NCI-H524 treated with DMSO at 0.1 percent for 48 hours (cell line): ENCODE results near the gene DMRTB1.
"Not testable (repeated sequence)": the region's sequence is repeated elsewhere in the genome, so short reads cannot be mapped to it uniquely, and the experiment has no call there.

Experiments used
- DNase-seq: peaks from one replicate; lab custom pipeline; 2025; lab: John Stamatoyannopoulos, UW

DMRTB1 gene

DNA sequence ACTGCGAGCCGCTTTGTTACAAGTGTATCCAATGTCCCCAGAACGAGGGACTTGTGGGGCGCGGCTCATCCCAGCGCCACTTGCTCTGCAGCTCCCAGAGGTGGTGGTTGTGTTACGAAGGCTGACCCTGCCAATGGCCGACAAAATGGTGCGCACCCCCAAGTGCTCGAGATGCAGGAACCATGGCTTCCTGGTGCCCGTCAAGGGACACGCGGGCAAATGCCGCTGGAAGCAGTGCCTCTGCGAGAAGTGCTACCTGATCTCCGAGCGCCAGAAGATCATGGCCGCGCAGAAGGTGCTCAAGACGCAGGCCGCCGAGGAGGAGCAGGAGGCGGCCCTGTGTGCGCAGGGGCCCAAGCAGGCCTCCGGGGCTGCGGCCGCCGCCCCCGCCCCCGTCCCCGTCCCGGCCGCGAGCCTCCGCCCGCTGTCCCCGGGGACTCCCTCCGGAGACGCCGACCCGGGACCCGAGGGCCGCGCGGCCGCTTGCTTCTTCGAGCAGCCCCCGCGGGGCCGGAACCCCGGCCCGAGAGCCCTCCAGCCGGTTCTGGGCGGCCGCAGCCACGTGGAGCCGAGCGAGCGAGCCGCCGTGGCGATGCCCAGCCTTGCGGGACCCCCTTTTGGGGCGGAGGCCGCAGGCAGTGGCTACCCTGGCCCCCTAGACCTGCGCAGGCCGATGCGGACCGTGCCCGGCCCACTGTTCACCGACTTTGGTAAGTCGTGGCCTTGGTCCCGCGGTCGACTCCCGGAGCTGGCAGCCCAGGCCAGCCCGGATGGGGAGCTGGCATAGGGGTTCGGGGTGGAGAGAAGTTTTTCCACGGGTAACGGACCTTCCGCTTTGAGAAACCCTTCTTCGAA, at the start of gene DMRTB1:
Gene DMRTB1 (plus strand): TSS at position 79 of the 855 bp plus-strand sequence. CDS start 55 bp downstream, at position 134.
- DNase-seq = no peak

DNA sequence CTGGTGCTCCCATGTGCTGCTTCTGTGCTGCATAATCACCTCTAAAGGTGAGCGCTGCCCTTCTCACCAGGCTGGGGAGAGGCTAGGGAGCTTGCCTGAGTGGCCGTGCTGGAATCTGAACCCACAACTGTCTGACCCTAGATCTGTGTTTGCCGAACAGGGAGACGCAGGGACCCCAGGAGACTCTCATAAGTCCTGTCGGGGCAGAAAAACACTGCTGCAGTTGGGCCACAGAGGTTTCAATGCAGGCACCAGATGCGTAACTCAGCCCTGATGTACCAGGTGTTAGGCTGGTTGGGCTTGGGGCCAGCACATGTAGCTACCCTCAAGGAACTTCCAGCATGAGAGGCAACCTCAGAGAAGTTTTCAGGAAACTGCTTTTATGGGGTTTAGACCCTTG, 49.5 kb upstream of the DMRTB1 start:
- DNase-seq = no peak

DNA sequence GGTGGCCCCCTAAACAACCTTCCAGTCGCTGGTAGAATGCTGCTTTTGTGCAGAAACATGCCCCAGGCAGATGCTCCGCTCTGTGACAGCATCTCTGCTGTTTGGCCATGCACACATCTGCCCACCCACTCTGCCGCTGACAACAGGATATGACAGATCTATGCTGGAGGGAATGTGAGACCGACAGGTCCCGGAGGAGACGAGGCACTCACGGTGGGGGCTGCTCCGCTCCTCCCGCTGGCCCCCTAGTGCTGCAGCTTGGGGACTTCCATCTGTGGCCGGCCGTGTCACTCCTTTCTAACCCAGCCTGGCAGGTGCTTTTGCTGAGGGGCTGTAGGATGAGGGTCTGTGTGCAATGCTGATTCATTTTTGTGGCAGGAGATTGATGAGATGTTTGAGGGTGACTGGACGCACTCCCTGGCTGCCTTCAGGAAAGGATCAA, 49.1 kb upstream of the DMRTB1 start:
- no peak for DNase-seq

DNA sequence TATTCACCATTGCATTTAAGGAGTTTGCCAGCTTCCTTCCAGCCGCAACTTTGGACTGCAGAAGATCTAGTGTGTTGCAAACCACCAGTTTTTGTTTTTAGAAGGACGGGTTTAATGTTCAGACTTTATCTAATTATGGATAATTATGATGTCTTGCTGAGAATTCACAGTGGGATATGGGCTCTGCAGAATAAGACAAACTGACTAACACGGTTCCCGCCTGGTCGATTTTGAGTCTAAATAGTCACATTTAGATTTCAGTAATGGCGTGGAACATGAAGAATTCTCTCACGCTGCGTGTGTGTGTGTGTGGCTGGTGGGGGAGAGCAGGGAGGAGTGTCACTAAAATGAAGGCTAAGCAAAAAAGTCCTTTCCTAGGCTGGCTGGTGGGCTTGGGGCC, 48.5 kb upstream of the DMRTB1 start:
- no peak for DNase-seq

DNA sequence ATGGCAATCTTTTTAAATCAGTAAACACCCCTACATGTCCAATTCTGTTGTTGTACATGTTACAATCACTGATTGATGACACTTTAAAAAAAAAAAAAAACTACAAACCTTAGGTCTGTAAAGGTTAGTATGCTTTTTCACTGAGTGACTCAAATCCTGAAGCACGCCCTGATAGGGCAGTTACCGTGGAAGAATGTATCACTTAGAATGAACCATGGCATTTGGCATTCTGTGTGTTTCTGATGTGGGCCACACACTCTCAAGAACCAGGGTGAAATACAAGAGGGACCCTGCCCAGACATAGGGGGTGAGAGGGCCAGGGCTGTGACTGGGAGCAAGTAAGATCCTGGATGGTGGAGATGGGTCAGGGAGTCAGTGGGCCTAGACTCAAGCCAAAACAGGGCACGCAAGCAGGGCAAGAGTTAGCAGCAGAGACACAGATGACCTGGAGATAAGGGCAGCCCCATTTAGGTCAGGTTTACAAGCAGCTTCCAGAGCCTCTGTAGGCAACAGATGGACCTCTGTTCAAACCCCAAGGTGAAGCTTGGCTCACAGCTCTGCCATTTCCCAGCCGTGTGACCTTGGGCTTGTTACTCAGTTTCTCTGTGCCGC, 47.6 kb upstream of the DMRTB1 start:
- no peak for DNase-seq

DNA sequence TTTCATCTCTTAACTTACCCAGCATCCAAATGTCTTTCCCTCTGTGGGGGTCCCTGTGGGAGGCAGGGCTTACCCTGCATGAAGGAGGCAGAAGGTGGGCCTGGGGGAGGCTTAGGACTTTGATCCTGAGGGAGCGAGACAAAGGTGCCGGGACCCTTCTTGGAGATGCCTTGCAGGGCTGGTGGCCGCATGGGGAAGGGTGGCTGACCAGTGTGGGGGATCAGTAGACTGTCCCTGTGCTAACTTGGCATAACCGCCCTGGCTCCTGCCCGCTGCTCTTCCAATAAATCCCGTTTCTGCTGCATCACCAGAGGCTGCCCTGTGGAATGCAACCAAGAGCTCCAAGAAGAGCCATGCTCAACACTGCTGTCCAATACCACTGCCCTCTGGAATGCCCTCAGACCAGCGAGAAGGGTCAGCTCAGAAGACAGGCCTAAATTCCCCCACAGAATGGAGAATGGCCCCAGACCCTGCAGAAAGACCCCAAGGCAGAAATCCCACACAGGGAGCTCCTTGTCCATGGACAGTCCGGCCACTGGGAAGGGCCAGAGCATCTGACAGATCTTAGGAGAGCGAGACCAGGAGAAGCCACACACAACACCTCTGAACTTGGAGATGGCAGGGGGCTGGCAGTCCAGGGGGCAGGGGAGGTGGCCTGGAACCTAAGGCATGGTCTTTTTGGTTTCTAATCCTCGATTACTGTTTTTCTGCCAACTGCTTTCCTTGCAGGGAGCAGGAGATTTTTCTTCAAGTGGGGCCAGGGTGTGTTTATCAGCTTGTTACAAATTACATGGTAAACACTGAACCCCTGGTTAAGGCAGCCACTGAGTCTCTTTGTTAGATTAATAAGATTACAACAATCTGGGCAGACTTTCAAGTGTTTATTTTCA, 46.7 kb upstream of the DMRTB1 start:
- no peak for DNase-seq

DNA sequence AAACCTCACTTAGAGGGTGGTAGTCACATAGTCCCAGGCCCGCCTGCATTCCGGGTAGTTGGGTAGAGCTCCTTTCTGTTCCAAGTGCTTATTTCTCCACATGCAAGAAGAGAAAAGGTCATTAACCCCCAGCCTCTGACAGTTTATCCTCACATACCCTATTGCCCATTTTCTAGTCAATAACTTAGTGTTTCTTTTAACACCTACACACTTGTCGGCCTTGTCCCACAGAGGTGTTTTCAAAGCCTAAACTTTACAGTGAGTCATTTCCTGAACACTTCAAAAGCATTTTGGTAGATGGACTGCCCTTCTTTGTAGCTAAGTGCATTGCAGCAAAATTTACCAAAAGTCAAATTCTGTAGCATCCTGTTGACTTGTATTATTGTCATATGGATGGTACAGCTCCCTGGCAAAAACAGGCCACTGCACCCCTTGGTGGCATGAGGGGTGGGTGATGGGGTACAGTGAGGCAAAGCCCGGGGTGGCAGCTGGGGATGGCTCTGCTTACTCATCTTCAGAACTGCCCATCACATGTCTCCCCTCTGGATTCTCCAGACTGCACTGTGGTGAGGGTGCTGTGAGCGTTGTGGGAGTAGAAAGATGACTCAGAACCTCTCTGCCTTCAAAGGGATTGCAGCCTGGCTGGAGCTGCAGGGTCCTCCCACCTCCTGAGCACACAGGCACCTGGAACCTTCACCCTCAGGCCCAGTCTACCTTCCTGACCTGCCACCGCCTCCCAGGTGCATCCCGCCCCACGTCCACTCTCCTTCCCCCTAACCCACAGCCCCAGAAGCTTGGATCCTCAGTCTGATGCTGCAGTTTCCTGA, 45.8 kb upstream of the DMRTB1 start:
- DNase-seq = no peak

DNA sequence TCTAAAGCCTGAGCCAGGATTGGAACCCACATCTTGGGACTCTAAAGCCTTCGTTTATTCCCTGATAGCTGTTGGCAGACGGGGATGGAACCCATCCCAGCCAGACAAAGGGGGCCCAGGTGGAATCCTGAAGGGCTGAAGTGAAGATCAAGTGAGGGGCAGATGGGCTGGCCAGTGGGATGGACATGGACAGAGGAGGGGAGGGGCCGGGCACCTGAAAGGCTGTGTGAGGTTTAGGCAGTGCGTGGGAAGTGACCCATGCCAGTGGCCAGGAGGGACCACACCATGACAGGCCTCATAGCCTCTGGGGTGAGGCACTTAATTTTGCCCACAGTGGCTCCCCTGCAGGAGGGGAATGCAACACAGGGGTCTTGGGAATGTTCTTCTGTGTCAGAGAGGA, 44.6 kb upstream of the DMRTB1 start:
- DNase-seq = no peak

DNA sequence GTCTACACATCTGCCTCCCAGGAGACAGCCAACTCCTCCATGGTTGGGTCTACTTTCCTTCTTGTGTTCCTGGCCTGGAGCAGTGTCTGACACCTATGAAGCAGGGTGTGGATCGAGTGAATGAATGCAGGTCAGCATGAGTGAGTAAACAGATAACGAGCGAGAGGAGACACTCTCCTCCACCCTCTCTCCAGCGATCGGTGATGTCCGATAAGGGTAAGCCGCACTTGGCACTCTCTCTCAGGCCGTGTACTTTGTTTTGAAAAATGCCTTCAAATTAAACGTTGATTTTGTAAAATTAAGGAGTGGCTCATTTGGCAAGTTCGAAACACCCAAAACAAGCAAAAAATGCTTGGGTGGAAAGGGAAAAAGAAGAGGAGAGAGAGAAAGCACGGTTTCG, 43.8 kb upstream of the DMRTB1 start:
- no peak for DNase-seq

DNA sequence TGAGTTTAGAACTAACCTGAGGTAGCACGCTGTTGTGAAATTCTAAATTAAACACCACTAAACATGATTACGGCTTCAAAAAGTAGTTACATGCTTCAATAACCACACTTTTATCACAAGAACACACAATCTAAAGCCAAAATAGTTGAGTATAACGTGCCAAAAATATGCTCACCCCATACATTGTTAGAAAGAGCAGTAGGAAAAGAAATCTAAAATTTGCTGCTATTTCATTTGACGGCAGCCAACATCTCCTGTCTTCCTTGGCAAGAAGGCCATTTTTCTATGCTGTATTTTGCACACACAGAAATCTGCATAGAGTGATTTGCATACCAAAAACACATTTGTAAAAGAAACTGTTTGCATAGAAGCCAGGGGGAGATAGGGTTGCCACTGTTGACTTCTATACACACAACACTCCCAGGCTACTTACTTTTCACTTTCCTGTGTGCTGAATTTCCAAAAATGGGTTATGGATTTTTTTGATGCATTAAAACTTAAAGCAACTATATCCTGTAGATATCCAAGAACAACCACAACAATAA, 42.9 kb upstream of the DMRTB1 start:
- no peak for DNase-seq

DNA sequence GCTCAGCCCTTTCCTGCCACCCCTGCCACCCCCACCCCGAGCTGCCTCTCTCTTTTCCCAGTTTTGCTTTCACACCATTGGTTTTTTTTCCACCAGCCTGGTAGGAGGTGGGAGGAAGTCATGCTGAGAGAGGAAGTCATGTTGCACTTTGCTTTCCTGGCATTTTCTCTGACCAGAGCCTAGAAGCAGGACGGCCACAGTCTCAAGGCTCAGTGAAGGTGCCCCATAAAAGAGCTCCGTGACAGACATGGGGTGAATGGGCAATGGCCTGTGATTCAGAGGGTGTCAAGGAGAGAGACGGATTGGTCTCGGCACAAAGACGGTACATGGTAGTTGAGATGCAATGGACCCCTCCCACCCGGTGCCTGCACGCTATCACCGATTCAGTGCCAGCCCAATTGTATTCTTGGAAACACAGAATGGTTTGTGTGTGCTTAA, 42.1 kb upstream of the DMRTB1 start:
- DNase-seq = no peak

DNA sequence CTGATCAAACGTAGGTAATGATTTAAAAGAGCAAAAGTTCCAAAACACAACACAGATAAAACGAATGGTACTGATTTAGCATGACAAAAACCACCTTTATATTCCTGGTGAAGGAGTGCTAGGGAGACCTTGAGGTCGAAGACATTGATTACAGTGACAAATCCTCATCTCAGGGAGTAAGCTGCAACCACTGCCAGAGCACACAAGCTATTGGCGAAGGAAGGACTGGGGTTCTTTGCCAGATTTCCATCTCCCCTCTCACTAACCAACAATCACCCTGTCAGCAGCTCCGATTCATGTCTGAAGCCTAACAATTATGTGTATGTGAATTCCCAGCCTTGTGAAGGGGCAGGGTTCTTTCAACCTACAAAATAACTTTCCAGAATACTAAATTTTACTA, 40.2 kb upstream of the DMRTB1 start:
- DNase-seq = no peak

DNA sequence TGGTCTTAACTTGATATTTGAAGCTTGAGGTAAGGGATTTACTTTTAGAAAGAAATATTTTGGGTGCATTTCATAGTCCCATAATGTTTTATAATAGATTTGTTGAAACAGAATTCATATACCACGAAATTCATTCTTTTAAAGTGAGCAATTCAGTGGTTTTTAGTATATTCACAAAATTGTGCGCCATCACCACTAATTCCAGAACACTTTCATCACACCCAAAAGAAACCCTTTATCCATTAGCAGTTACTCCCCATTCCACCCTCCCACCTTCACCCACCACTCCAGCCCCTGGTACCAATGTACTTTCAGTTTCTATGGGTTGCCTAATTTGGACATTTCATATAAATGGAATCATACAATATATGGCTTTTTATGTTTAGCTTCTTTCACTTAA, 38.9 kb upstream of the DMRTB1 start:
- no peak for DNase-seq

DNA sequence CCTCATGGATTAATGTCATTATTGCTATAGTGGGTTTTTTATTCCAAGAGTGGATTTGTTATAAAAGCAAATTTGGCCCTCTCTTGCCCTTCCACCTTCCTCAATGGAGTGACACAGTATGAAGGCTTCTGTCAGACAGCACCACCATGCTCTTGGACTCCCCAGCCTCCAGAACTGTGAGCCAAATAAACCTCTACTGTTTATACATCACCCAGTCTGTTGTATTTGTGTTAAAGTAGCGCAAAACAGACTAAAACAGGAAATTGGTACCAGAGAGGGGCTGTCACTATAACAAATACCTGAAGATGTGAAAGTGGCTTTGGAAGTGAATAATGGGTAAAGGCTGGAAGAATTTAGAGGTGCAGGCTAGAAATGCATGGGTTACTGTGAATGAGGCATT, 38.0 kb upstream of the DMRTB1 start:
- no peak for DNase-seq

DNA sequence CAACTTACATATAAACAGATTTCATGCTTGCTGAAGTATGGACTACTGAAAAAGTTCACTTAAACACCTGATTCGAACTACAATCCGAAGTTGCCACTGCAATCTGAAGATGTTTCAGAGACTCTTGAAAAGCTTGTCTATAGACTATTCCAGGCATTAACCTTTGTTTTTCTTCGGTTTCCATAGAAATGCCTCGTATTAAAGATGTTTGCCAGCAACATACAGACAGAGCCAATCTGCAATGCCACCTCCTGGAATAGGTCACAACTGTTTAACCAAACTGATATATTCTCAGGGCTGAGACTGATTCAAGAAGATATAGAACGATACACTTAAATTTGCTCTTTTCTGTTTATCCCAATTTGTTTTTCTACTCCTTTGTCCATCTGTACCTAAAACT, 28.9 kb upstream of the DMRTB1 start:
- no peak for DNase-seq

DNA sequence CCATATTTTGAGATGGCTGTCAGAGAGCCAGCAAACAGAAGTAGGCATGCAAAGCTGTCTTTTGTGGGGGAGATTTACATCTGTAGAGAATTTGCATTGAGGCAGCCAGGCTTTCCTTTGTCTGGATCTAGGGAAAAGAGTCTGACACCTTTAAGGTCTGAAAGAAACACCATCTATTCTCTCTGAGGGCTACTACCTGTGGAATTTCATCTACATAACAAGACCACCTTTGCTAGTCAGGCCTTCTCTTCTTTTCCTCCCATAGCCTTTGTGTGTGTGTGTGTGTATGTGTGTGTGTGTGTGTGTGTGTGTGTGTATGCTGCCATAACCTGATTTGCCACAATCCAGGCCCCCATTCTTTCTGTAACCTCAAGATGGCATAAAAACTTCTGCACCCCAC, 28.4 kb upstream of the DMRTB1 start:
- no peak for DNase-seq

DNA sequence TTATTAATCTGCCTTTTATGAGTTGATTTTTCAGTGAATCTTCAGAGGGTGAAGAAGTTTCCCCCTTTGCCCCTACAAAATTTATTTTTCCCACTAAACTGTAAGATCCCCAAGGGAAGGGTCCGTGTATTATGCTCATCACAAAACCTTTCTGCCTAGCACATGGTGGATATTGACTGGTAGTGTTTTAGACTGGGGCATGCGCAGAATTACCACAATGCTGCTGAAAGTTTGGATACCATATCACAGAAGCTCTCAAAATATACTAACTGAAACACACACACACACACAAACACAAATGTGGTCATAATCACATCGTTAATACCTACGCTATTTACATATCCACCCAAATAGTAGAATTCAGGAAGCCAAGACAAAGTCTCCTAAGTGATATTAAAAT, 28.0 kb upstream of the DMRTB1 start:
- no peak for DNase-seq

DNA sequence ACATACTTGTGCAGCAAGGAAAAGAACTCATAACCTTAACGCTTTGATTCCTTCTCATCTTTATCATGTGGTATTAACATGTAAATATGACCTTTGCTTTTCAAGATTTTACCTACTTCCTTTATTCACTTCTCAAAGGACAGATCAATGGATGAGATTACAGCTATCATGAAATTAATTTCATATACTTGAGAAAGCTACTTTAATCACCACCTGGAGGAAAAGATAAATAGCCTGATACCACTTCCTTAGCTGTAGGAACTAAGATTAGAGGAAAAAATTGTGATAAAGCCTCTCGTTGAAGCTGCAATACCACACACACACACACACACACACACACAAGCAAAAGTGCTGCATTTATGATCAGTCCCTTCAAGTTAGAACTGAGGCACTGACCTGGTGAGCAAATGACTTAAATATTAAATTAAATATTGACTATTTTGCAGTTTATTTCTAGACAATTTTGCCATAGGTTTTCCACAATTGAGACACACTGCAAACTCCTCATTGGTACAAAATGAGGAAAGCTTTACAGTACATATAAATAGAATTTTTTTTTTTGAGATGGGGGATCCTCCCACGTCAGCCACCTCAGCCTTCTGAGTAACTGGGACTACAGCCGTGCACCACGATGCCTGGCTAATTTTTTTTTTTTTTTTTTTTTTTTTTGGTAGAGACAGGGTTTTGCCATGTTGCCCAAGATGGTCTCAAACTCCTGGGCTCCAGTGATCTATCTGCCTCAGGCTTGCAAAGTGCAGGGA, 27.2 kb upstream of the DMRTB1 start:
- DNase-seq = no peak

DNA sequence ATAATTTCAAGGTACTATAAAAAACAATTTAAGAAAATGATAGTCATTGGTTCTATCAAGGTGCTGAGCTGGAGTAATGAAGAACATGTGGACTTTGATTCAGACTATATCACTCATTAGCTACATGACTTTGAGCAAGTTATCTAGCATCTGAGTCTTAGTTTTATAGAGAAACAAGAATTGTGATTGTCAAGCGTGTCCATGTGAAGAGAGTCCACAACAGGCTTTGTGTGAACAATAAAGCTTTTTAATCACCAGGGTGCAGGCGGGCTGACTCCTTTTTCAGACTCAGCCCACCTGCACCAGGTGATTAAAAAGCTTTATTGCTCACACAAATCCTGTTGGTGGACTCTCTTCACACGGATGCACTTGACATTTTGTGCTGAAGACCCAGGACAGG, 26.6 kb upstream of the DMRTB1 start:
- no peak for DNase-seq

DNA sequence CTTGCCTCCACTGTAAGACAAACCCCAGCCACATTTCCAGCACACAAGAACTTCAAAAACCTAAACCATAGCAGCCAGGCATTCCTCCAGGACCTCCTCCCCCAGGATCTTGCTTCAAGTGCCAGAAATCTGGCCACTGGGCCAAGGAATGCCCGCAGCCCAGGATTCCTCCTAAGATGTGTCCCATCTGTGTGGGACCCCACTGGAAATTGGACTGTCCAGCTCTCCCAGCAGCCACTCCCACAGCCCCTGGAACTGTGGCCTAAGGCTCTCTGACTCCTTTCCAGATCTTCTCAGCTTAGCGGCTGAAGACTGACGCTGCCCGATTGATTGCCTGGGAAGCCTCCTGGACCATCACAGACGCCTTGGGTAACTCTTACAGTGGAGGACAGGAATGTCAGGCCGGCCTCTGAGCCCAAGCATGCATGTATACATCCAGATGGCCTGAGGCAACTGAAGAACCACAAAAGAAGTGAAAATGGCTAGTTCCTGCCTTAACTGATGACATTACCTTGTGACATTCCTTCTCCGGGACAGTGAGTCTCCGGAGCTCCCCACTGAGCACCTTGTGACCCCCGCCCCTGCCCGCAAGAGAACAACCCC, 24.7 kb upstream of the DMRTB1 start:
- not testable (repeated sequence) for DNase-seq
